Astrocyte of the spinal cord (primary cell): Measurements from ENCODE around the gene NLGN1.

Experiments
- DNase-seq: peaks from one replicate; pipeline ENCODE4 v3.0.0; 2011; ENCODE audit warnings: low read depth, low spot score
- H3K4me3 ChIP-seq: 2 replicates; pipeline ENCODE4 v1.5.1; 2011; ENCODE audit warnings: low read depth, mild to moderate bottlenecking, low read length, moderate library complexity
- in situ Hi-C: cut with HindIII; loops from 2 replicates; pipeline ENCODE4 v1.10.0; 2017; ENCODE audit warnings: low sequenced_read_pairs
- TF ChIP-seq, protein P1 (sequence below): IDR thresholded peaks from 2 replicates; pipeline ENCODE4 v1.5.1; 2012; ENCODE audit warnings: low read depth, mild to moderate bottlenecking, low read length, inconsistent platforms

NLGN1 gene

DNA sequence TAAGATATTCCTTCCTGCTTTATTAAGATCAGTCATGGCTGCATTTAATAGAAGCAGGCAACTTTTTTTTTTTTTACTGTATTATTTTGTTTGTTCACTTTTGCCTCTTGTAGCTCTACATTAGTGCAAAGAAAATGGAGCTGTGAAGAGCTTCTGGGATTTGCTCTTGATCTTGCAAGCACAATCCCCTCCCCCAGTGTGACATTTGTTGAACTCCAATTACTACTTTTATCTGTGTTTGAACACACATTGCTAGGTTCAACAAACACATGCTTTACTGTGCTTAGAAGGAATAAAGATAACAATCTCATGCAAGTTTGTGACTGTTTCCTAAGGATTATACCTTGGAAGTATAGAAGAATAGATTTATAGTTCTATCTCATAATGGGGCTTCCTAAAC lies 648.8 kb downstream of the NLGN1 start:
- TF ChIP-seq, protein P1, sequence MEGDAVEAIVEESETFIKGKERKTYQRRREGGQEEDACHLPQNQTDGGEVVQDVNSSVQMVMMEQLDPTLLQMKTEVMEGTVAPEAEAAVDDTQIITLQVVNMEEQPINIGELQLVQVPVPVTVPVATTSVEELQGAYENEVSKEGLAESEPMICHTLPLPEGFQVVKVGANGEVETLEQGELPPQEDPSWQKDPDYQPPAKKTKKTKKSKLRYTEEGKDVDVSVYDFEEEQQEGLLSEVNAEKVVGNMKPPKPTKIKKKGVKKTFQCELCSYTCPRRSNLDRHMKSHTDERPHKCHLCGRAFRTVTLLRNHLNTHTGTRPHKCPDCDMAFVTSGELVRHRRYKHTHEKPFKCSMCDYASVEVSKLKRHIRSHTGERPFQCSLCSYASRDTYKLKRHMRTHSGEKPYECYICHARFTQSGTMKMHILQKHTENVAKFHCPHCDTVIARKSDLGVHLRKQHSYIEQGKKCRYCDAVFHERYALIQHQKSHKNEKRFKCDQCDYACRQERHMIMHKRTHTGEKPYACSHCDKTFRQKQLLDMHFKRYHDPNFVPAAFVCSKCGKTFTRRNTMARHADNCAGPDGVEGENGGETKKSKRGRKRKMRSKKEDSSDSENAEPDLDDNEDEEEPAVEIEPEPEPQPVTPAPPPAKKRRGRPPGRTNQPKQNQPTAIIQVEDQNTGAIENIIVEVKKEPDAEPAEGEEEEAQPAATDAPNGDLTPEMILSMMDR, result no peak
- in situ Hi-C loops, result no loop called here
- no peak for DNase-seq
- H3K4me3 ChIP-seq, result no peak overlapping the region

DNA sequence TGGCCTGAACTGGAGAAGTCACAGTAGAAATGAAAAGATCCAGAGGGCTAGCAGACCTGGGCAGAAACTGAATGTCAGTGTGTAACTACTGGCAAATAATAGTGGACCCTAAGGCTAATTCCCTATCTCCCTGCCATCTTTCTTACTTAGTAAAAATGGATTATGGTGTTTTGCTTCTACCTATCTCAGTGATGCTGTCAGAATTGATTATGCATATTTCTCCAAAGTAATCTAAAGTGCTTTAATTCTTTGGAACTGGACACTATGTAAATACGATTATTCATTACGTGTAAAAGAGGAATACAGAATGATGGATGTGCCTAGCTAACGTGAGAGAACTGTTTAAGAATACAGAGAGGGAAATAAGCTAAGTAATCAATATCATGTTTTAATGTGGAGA lies 651.9 kb downstream of the NLGN1 start:
- in situ Hi-C loops, result no loop called here

DNA sequence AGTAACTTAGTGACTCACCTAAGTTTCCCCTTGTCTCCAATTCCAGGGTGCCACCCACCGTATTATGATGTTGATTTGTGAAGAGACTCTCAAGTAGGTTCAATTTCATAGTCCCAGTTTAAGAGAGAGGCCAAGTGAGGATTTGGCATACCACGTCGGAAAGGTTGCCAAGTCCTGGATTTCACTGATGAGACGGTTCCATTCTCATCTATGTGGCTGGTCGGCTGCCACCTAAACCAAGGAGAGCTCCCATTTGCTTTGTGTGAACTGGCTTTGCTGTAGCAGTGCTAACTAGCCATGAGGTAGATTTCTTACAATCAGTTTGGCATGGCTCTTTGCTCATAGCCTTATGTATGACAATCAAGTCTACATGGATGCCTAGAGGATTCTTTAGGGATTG lies 653.6 kb downstream of the NLGN1 start:
- TF ChIP-seq, protein P1, result no peak
- H3K4me3 ChIP-seq, result no peak overlapping the region
- in situ Hi-C loops, result no loop called here
- DNase-seq, result no peak

More for the DNA sequence above, 651.9 kb downstream of the NLGN1 start:
- TF ChIP-seq, protein P1, result no peak
- H3K4me3 ChIP-seq, result no peak overlapping the region
- no peak for DNase-seq

DNA sequence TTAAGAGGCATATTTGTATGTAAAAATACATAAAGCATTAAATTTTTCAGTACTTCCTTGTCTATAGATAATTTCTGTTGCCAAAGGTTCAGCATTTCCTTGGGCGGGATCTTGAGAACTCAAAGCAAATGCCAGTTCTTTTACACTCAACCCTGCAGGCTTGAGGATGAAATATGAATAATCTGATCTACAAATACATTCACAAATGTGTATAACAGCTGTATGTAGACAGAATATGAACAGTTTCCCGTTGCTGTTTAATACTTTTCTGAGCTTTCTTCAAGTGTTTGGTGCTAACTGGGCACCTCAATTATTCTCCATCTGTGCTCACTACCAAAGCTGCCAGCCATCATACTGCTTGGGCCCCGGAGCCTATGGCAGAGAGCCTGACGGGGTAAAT lies 661.3 kb downstream of the NLGN1 start:
- in situ Hi-C loops, result no loop called here
- no peak overlapping the region for H3K4me3 ChIP-seq
- TF ChIP-seq, protein P1, result no peak
- no peak for DNase-seq

DNA sequence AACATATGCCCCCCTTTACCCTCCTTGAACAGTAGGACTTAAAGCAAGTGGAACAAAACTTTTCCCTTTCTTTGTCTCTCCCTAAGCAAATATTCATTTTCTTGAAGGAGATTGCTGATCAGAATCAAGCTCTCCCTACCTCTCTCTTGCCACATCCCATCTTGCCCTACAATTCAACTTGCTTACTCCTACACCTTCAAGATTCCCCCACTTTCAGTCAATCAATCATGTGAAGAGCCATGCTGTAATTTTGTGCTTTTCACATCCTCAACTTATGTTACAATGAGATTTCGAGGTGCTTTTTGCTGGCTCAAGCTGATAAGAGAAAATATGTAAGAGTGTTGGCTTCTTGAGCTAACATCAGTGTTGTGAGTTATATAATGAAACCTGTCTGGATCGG lies 662.9 kb downstream of the NLGN1 start:
- no peak for DNase-seq
- in situ Hi-C loops, result no loop called here
- no peak overlapping the region for H3K4me3 ChIP-seq
- TF ChIP-seq, protein P1, result no peak

DNA sequence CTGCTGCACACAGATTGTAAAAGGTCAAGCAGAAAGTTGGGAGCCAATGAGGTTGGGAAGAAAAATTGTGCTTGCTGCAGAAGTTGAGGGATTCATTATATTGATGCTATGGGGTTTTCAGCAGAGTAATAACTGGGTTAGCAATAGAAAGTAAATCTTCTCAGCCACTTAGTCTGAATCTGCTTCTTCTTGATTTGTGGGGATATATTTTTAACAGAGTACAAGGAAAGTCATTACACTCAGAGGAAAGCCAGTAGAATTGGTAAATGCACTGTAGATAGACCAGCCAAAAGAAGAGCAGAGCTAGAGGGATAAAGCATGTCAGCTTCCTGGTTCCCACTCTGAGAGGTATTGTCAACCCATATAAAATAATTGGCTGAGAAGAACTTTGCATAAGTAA lies 663.6 kb downstream of the NLGN1 start:
- TF ChIP-seq, protein P1, result no peak
- no peak for DNase-seq
- in situ Hi-C loops, result no loop called here
- no peak overlapping the region for H3K4me3 ChIP-seq

DNA sequence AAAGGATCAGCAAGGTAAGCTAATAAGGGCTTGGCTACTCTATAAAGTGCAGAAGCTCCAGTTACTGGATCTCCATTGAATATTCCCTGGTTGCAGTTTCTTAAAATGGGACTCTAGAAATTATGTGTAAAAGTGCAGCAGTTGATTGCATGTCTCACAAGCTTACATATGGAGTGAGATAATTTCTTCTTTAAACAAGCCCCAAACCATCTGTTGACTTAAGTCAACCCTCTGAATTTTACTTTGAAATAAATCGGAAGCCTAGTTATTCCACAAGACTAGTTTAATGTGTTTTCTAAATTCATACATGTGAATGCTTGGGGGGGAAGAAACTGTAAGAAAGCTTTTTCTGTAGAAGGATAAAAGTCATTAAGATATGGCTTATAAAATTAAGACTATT lies 664.2 kb downstream of the NLGN1 start:
- in situ Hi-C loops, result no loop called here
- no peak for DNase-seq
- TF ChIP-seq, protein P1, result no peak
- no peak overlapping the region for H3K4me3 ChIP-seq
